Measurements from ENCODE around the gene PACRG. TPM values are rescaled to one million over a fixed set of nuclear protein-coding genes. Genes with fewer than 3 reads are reported as not detected.

Gene PACRG
- total and polyA plus RNA-seq, 2 of the 4 experiments (the other 2 are of a cell fraction): not detected

- no peak overlapping the region for H4K8ac ChIP-seq (ENCODE audit: low read depth in 2 of 2, low read length in 2 of 2)
- ChIA-PET CTCF (interaction anchor here (1.2 kb wide), 1 partner anchor 11 kb away, joined by 3 read pairs; no protein-coding TSS in a partner anchor), POLR2A (ENCODE audit: unreplicated experiment) (no interaction called here)
- no peak overlapping the region for H2BK20ac ChIP-seq (ENCODE audit: low read depth, low read length)
- H3K79me1 ChIP-seq (ENCODE audit: low read depth in 1 of 2, low read length in 2 of 2): no peaks in the 10 kb centered on the region
- H2BK120ac ChIP-seq (ENCODE audit: low read depth, low read length): no peak overlapping the region
- DNase-seq (no peak), ATAC-seq (ENCODE audit: low read depth) (no peak)
- no peak overlapping the region for H3K4ac ChIP-seq (ENCODE audit: low read depth, low read length)
- H3K18ac ChIP-seq (ENCODE audit: low read depth, low read length): no peak overlapping the region
- no peaks in the 10 kb centered on the region for H3K9me1 ChIP-seq (ENCODE audit: insufficient read depth, low read length)
- no peak overlapping the region for H4K5ac ChIP-seq (ENCODE audit: low read depth, low read length)
- no peak for TF ChIP-seq NFE2L2 (IDR thresholded peaks at IDR 0.05; ENCODE audit: low read depth, low read length)
- TF ChIP-seq RFX5 (IDR thresholded peaks at IDR 0.05; ENCODE audit: low read depth, low read length): no peak
- TF ChIP-seq SMC3 (IDR thresholded peaks at IDR 0.05; ENCODE audit: low read depth, low read length): no peak
- TF ChIP-seq ELK1 (IDR thresholded peaks at IDR 0.05; ENCODE audit: borderline replicate concordance, low read depth, low read length): no peak
- TF ChIP-seq MXI1 (IDR thresholded peaks at IDR 0.05; ENCODE audit: borderline replicate concordance, low read depth, low read length): no peak
- TF ChIP-seq CHD1 (IDR thresholded peaks at IDR 0.05; ENCODE audit: low read depth, low read length): no peak
- TF ChIP-seq RCOR1 (IDR thresholded peaks at IDR 0.05; ENCODE audit: insufficient replicate concordance, low read length): no peak
- TF ChIP-seq BHLHE40 (IDR thresholded peaks at IDR 0.05; ENCODE audit: low read depth, low read length): no peak
- no peak for TF ChIP-seq POLR2A (IDR thresholded peaks at IDR 0.05; ENCODE audit: low read depth, low read length)
- no peak for TF ChIP-seq CTCF (conservative IDR thresholded peaks at IDR 0.05; ENCODE audit: low read depth, low read length)
- no peak for TF ChIP-seq MAZ (IDR thresholded peaks at IDR 0.05; ENCODE audit: borderline replicate concordance, low read depth, low read length)
- TF ChIP-seq RAD21 (IDR thresholded peaks at IDR 0.05; ENCODE audit: low read length): no peak
- 17% methylated on average over 1 of the region's 6 CpGs; no CpG with 5 or more reads in 1 of the 2 experiments for WGBS, 2 experiments (ENCODE audit: extremely low coverage in 2 of 2, insufficient read length in 1 of 2)
- no peaks in the 10 kb centered on the region for H4K20me1 ChIP-seq (ENCODE audit: insufficient read depth, low read length)
- H3K9ac ChIP-seq (ENCODE audit: low read depth, low read length): no peak overlapping the region
- no peaks in the 10 kb centered on the region for H3K9me3 ChIP-seq (ENCODE audit: control insufficient read depth, insufficient read depth, low read length)
- H3K27me3 ChIP-seq (ENCODE audit: control insufficient read depth, insufficient read depth, low read length): no peaks in the 10 kb centered on the region
- H3K4me1 ChIP-seq (ENCODE audit: control insufficient read depth, insufficient read depth, low read length): no peaks in the 10 kb centered on the region
- no peak overlapping the region for H3K23ac ChIP-seq (ENCODE audit: low read depth, low read length)
- H3K36me3 ChIP-seq (ENCODE audit: control insufficient read depth, insufficient read depth, low read length): no peaks in the 10 kb centered on the region
- H3K14ac ChIP-seq (replicated peaks; ENCODE audit: low read depth, low read length): no peak overlapping the region
- no peak overlapping the region for H2AFZ ChIP-seq (replicated peaks; ENCODE audit: low read length, poor library complexity)
- no peak overlapping the region for H3K4me2 ChIP-seq (ENCODE audit: low read depth, low read length)
- no peak overlapping the region for H2AK9ac ChIP-seq (replicated peaks; ENCODE audit: low read depth, low read length, poor library complexity)
- in situ Hi-C loops (cut with MboI; ENCODE audit: low sequenced_read_pairs) (no loop called here), intact Hi-C loops (cut with micrococcal nuclease) (no loop called here), dilution Hi-C loops (cut with HindIII; ENCODE audit: low sequenced_read_pairs, unreplicated experiment) (no loop called here)
- H4K91ac ChIP-seq (ENCODE audit: insufficient read depth, low read depth, low read length): no peak overlapping the region
- no TSS peak for BruUV-seq (replicated peaks)
- H3K27ac ChIP-seq (ENCODE audit: insufficient read depth, low read length): no peak overlapping the region
- H2BK15ac ChIP-seq (ENCODE audit: low read depth, low read length): no peak overlapping the region
- no peak overlapping the region for H2AK5ac ChIP-seq (ENCODE audit: low read depth, low read length)
- H2BK5ac ChIP-seq (ENCODE audit: low read depth, low read length, poor library complexity, severe bottlenecking): no peak overlapping the region
- no peak overlapping the region for H3K56ac ChIP-seq (ENCODE audit: extremely low read depth, insufficient read depth, low read length)
- no peak overlapping the region for H3K4me3 ChIP-seq (ENCODE audit: insufficient read depth, low read depth, low read length)
Observed at GRCh38 chr6:162906479-162906878, 178.7 kb downstream of the PACRG start.
